Activated naive CD8-positive, alpha-beta T cell (primary cell): Measurements from ENCODE around the gene MEGF6.

Source experiments
- H3K27ac Mint-ChIP-seq: one replicate; pipeline ENCODE4 v1.8.0; 2021; ENCODE audit warnings: mixed read lengths
- H3K27me3 Mint-ChIP-seq: one replicate; pipeline ENCODE4 v1.8.0; 2021; ENCODE audit warnings: mixed read lengths
- H3K36me3 Mint-ChIP-seq: one replicate; pipeline ENCODE4 v1.8.0; 2021; ENCODE audit warnings: mixed read lengths
- H3K4me1 Mint-ChIP-seq: one replicate; pipeline ENCODE4 v1.8.0; 2021; ENCODE audit warnings: low read depth, mixed read lengths
- H3K4me3 Mint-ChIP-seq: one replicate; pipeline ENCODE4 v1.8.0; 2021; ENCODE audit warnings: mild to moderate bottlenecking, mixed read lengths
- H3K9me3 Mint-ChIP-seq: one replicate; pipeline ENCODE4 v1.8.0; 2021; ENCODE audit warnings: low read depth, mixed read lengths

MEGF6 gene

GRCh38 chr1:3509721-3510120, 101.6 kb downstream of the MEGF6 start:
- Mint-ChIP-seq H3K27me3 (no peaks in the 10 kb centered on the region), H3K9me3 (no peaks in the 10 kb centered on the region), H3K36me3 (no peaks in the 10 kb centered on the region), H3K4me3 (no peak overlapping the region), H3K4me1 (no peaks in the 10 kb centered on the region), H3K27ac (no peak overlapping the region)

- H3K4me1 Mint-ChIP-seq, result no peaks in the 10 kb centered on the region
- no peak overlapping the region for H3K4me3 Mint-ChIP-seq
- no peaks in the 10 kb centered on the region for H3K27me3 Mint-ChIP-seq
- no peaks in the 10 kb centered on the region for H3K9me3 Mint-ChIP-seq
- no peak overlapping the region for H3K27ac Mint-ChIP-seq
- no peaks in the 10 kb centered on the region for H3K36me3 Mint-ChIP-seq
These were observed 102.4 kb downstream of the MEGF6 start for GRCh38 chr1:3508757-3509415.

GRCh38 chr1:3507636-3508275, 103.6 kb downstream of the MEGF6 start:
- Mint-ChIP-seq H3K27me3 (no peaks in the 10 kb centered on the region), H3K27ac (no peak overlapping the region), H3K4me1 (no peaks in the 10 kb centered on the region), H3K36me3 (no peaks in the 10 kb centered on the region), H3K9me3 (no peaks in the 10 kb centered on the region), H3K4me3 (no peak overlapping the region)

GRCh38 chr1:3506943-3507342, 104.4 kb downstream of the MEGF6 start:
- no peaks in the 10 kb centered on the region for H3K9me3 Mint-ChIP-seq
- H3K27me3 Mint-ChIP-seq, result no peaks in the 10 kb centered on the region
- no peaks in the 10 kb centered on the region for H3K4me1 Mint-ChIP-seq
- no peak overlapping the region for H3K27ac Mint-ChIP-seq
- H3K4me3 Mint-ChIP-seq, result no peak overlapping the region
- H3K36me3 Mint-ChIP-seq, result no peaks in the 10 kb centered on the region

- Mint-ChIP-seq H3K4me3 (no peak overlapping the region), H3K27me3 (no peaks in the 10 kb centered on the region), H3K27ac (no peak overlapping the region), H3K9me3 (no peaks in the 10 kb centered on the region), H3K4me1 (no peaks in the 10 kb centered on the region), H3K36me3 (no peaks in the 10 kb centered on the region)
These were observed 105.3 kb downstream of the MEGF6 start for GRCh38 chr1:3506041-3506440.

- no peak overlapping the region for H3K27ac Mint-ChIP-seq
- no peaks in the 10 kb centered on the region for H3K27me3 Mint-ChIP-seq
- H3K9me3 Mint-ChIP-seq, result no peaks in the 10 kb centered on the region
- no peaks in the 10 kb centered on the region for H3K36me3 Mint-ChIP-seq
- H3K4me3 Mint-ChIP-seq, result no peak overlapping the region
- H3K4me1 Mint-ChIP-seq, result no peaks in the 10 kb centered on the region
These were observed 106.1 kb downstream of the MEGF6 start for GRCh38 chr1:3505161-3505560.

GRCh38 chr1:3504822-3505153, 106.5 kb downstream of the MEGF6 start:
- Mint-ChIP-seq H3K27ac (no peak overlapping the region), H3K36me3 (no peaks in the 10 kb centered on the region), H3K27me3 (no peaks in the 10 kb centered on the region), H3K9me3 (no peaks in the 10 kb centered on the region), H3K4me3 (no peak overlapping the region), H3K4me1 (no peaks in the 10 kb centered on the region)

GRCh38 chr1:3504151-3504821, 107.0 kb downstream of the MEGF6 start:
- Mint-ChIP-seq H3K4me3 (no peak overlapping the region), H3K4me1 (no peaks in the 10 kb centered on the region), H3K27me3 (no peaks in the 10 kb centered on the region), H3K9me3 (no peaks in the 10 kb centered on the region), H3K27ac (no peak overlapping the region), H3K36me3 (no peaks in the 10 kb centered on the region)

- Mint-ChIP-seq H3K9me3 (no peaks in the 10 kb centered on the region), H3K4me1 (no peaks in the 10 kb centered on the region), H3K27me3 (no peaks in the 10 kb centered on the region), H3K27ac (no peak overlapping the region), H3K4me3 (no peak overlapping the region), H3K36me3 (no peaks in the 10 kb centered on the region)
These were observed 107.8 kb downstream of the MEGF6 start for GRCh38 chr1:3503525-3503886.

GRCh38 chr1:3502641-3503524, 108.4 kb downstream of the MEGF6 start:
- H3K4me3 Mint-ChIP-seq, result no peak overlapping the region
- no peaks in the 10 kb centered on the region for H3K4me1 Mint-ChIP-seq
- no peaks in the 10 kb centered on the region for H3K36me3 Mint-ChIP-seq
- no peaks in the 10 kb centered on the region for H3K27me3 Mint-ChIP-seq
- H3K27ac Mint-ChIP-seq, result no peak overlapping the region
- H3K9me3 Mint-ChIP-seq, result no peaks in the 10 kb centered on the region

GRCh38 chr1:3501856-3502640, 109.3 kb downstream of the MEGF6 start:
- Mint-ChIP-seq H3K27ac (no peak overlapping the region), H3K4me1 (no peaks in the 10 kb centered on the region)

GRCh38 chr1:3501437-3501836, 109.9 kb downstream of the MEGF6 start:
- no peaks in the 10 kb centered on the region for H3K4me1 Mint-ChIP-seq
- no peak overlapping the region for H3K4me3 Mint-ChIP-seq
- no peaks in the 10 kb centered on the region for H3K9me3 Mint-ChIP-seq
- no peaks in the 10 kb centered on the region for H3K27me3 Mint-ChIP-seq
- H3K27ac Mint-ChIP-seq, result no peak overlapping the region
- no peaks in the 10 kb centered on the region for H3K36me3 Mint-ChIP-seq

More at GRCh38 chr1:3501856-3502640, 109.3 kb downstream of the MEGF6 start:
- no peaks in the 10 kb centered on the region for H3K27me3 Mint-ChIP-seq
- no peak overlapping the region for H3K4me3 Mint-ChIP-seq
- H3K9me3 Mint-ChIP-seq, result no peaks in the 10 kb centered on the region
- H3K36me3 Mint-ChIP-seq, result no peaks in the 10 kb centered on the region

- no peaks in the 10 kb centered on the region for H3K36me3 Mint-ChIP-seq
- H3K4me3 Mint-ChIP-seq, result no peak overlapping the region
- no peak overlapping the region for H3K27ac Mint-ChIP-seq
- no peaks in the 10 kb centered on the region for H3K9me3 Mint-ChIP-seq
- no peaks in the 10 kb centered on the region for H3K4me1 Mint-ChIP-seq
- no peaks in the 10 kb centered on the region for H3K27me3 Mint-ChIP-seq
These were observed 111.0 kb downstream of the MEGF6 start for GRCh38 chr1:3500265-3500835.

- Mint-ChIP-seq H3K4me3 (no peak overlapping the region), H3K36me3 (no peaks in the 10 kb centered on the region), H3K4me1 (no peaks in the 10 kb centered on the region), H3K27me3 (no peaks in the 10 kb centered on the region), H3K27ac (no peak overlapping the region), H3K9me3 (no peaks in the 10 kb centered on the region)
These were observed 111.7 kb downstream of the MEGF6 start for GRCh38 chr1:3499611-3500010.
